Measurements from ENCODE around the gene SLC48A1. TPM values are rescaled to one million over a fixed set of nuclear protein-coding genes. Genes with fewer than 3 reads are reported as not detected.

Gene SLC48A1
- total RNA-seq, 1 donor from 2014 or later = 19.8 TPM

GRCh38 chr12:47744778-47745436 lies 28.1 kb upstream of the SLC48A1 start:
- ATAC-seq = no peak

GRCh38 chr12:47745485-47746041 lies 27.5 kb upstream of the SLC48A1 start:
- ATAC-seq = no peak

GRCh38 chr12:47746073-47746472 lies 27.0 kb upstream of the SLC48A1 start:
- ATAC-seq = no peak

- ATAC-seq = no peak
These were observed 26.5 kb upstream of the SLC48A1 start for GRCh38 chr12:47746523-47746922.

- ATAC-seq = no peak
These were observed 25.9 kb upstream of the SLC48A1 start for GRCh38 chr12:47747126-47747525.

- no peak for ATAC-seq
These were observed 25.2 kb upstream of the SLC48A1 start for GRCh38 chr12:47747596-47748506.

GRCh38 chr12:47748507-47748828 lies 24.6 kb upstream of the SLC48A1 start:
- ATAC-seq = no peak

GRCh38 chr12:47748899-47749298 lies 24.1 kb upstream of the SLC48A1 start:
- ATAC-seq = no peak

GRCh38 chr12:47750229-47750798 lies 22.7 kb upstream of the SLC48A1 start:
- no peak for ATAC-seq

- no peak for ATAC-seq
These were observed 22.0 kb upstream of the SLC48A1 start for GRCh38 chr12:47750916-47751470.

- no peak for ATAC-seq
These were observed 21.5 kb upstream of the SLC48A1 start for GRCh38 chr12:47751561-47751960.

GRCh38 chr12:47752121-47752520 lies 20.9 kb upstream of the SLC48A1 start:
- no peak for ATAC-seq

- ATAC-seq = peak; percentile 71
These were observed 20.5 kb upstream of the SLC48A1 start for GRCh38 chr12:47752552-47752951.

- ATAC-seq = peak; percentile 85
These were observed 19.7 kb upstream of the SLC48A1 start for GRCh38 chr12:47753021-47754001.

GRCh38 chr12:47754126-47754525 lies 18.9 kb upstream of the SLC48A1 start:
- ATAC-seq = no peak

GRCh38 chr12:47754881-47755280 lies 18.2 kb upstream of the SLC48A1 start:
- peak; percentile 41 for ATAC-seq

GRCh38 chr12:47755655-47756562 lies 17.1 kb upstream of the SLC48A1 start:
- peak; percentile 13 for ATAC-seq

- ATAC-seq = no peak
These were observed 15.6 kb upstream of the SLC48A1 start for GRCh38 chr12:47757364-47757839.

GRCh38 chr12:47757840-47758583 lies 15.0 kb upstream of the SLC48A1 start:
- ATAC-seq = peak; percentile 0

- no peak for ATAC-seq
These were observed 14.5 kb upstream of the SLC48A1 start for GRCh38 chr12:47758584-47758833.

Data from esophagus mucosa (tissue), 1 donor.